Measurements from ENCODE around the gene TIPIN. TPM values are rescaled to one million over a fixed set of nuclear protein-coding genes. Genes with fewer than 3 reads are reported as not detected.
A peak's percentile ranks its signal among the peaks of the same experiment; 100 is the strongest.

TIPIN gene
- total and polyA plus RNA-seq, 2 experiments from 2014 or later, result 5.4 to 6.4 TPM

- H3K4me2 ChIP-seq, result peak overlapping the region; percentile 82
- H3K27ac ChIP-seq, result peak overlapping the region; percentile 90
- no peak for DNase-seq (ENCODE audit: low spot score)
- H4K20me1 ChIP-seq (ENCODE audit: insufficient read depth, poor library complexity, severe bottlenecking), result no peaks in the 10 kb centered on the region
- no peak overlapping the region for H2AFZ ChIP-seq
- H3K36me3 ChIP-seq (replicated peaks; ENCODE audit: insufficient read depth, low read depth), result no peaks in the 10 kb centered on the region
- H3K9me3 ChIP-seq (ENCODE audit: low read depth), result no peaks in the 10 kb centered on the region
- H3K4me3 ChIP-seq, result no peak overlapping the region
- H3K4me1 ChIP-seq (ENCODE audit: insufficient read depth), result peaks cover 30% of the 10 kb centered on the region
- H3K79me2 ChIP-seq, result peaks cover 29% of the 10 kb centered on the region
- WGBS (ENCODE audit: low lambda C conversion rate, missing lambda C conversion rate), result 74% methylated on average over 6 of the region's 6 CpGs
- TF ChIP-seq EZH2 (IDR thresholded peaks at IDR 0.05; ENCODE audit: borderline replicate concordance) (no peak), EZH2phosphoT487 (IDR thresholded peaks at IDR 0.05; ENCODE audit: low read depth, severe bottlenecking, unreplicated experiment) (no peak), CTCF (IDR thresholded peaks at IDR 0.05; ENCODE audit: poor library complexity) (no peak)
- H3K9me2 ChIP-seq (replicated peaks; ENCODE audit: insufficient read depth), result no peaks in the 10 kb centered on the region
- no peaks in the 10 kb centered on the region for H3K27me3 ChIP-seq
Measured at GRCh38 chr15:66291816-66292570, 64.5 kb downstream of the TIPIN start.

- Histone ChIP-seq H3K27me3 (no peaks in the 10 kb centered on the region), H3K36me3 (replicated peaks; ENCODE audit: insufficient read depth, low read depth) (no peaks in the 10 kb centered on the region), H4K20me1 (ENCODE audit: insufficient read depth, poor library complexity, severe bottlenecking) (no peaks in the 10 kb centered on the region), H3K27ac (no peak overlapping the region), H3K9me3 (ENCODE audit: low read depth) (no peaks in the 10 kb centered on the region), H3K79me2 (peaks cover 14% of the 10 kb centered on the region), H3K4me1 (ENCODE audit: insufficient read depth) (peaks cover 31% of the 10 kb centered on the region), H3K9me2 (replicated peaks; ENCODE audit: insufficient read depth) (no peaks in the 10 kb centered on the region), H3K4me2 (no peak overlapping the region), H2AFZ (no peak overlapping the region), H3K4me3 (no peak overlapping the region)
- TF ChIP-seq CTCF (IDR thresholded peaks at IDR 0.05; ENCODE audit: poor library complexity) (no peak), EZH2 (IDR thresholded peaks at IDR 0.05; ENCODE audit: borderline replicate concordance) (no peak), EZH2phosphoT487 (IDR thresholded peaks at IDR 0.05; ENCODE audit: low read depth, severe bottlenecking, unreplicated experiment) (no peak)
- no peak for DNase-seq (ENCODE audit: low spot score)
Measured at GRCh38 chr15:66290518-66290917, 66.0 kb downstream of the TIPIN start.

DNA sequence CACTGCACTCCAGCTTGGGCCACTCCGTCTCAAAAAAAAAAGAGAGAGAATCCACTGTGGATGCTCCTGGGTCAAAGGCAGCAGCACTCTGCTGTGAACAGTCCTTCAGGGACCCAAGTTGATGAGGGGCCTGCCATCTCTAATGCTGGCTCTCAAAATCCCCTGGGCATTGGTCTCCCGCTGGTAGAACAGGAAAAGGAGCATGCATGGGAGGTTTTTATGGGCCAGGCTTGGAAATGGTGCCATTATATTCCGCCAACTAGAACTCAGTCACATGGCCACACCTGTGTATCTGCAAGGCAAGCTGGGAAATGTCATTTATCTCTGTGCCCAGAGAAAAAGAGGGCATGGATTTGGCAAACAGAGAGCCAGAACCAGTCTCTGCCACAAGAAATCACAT, 66.5 kb downstream of the TIPIN start:
- H3K27me3 ChIP-seq, result no peaks in the 10 kb centered on the region
- H3K9me2 ChIP-seq (replicated peaks; ENCODE audit: insufficient read depth), result no peaks in the 10 kb centered on the region
- no peak overlapping the region for H3K4me2 ChIP-seq
- peaks cover 9% of the 10 kb centered on the region for H3K79me2 ChIP-seq
- H3K36me3 ChIP-seq (replicated peaks; ENCODE audit: insufficient read depth, low read depth), result no peaks in the 10 kb centered on the region
- no peak for TF ChIP-seq EZH2phosphoT487 (IDR thresholded peaks at IDR 0.05; ENCODE audit: low read depth, severe bottlenecking, unreplicated experiment)
- TF ChIP-seq EZH2 (IDR thresholded peaks at IDR 0.05; ENCODE audit: borderline replicate concordance), result no peak
- TF ChIP-seq CTCF (IDR thresholded peaks at IDR 0.05; ENCODE audit: poor library complexity), result no peak
- 100% methylated on average over 3 of the region's 3 CpGs for WGBS (ENCODE audit: low lambda C conversion rate, missing lambda C conversion rate)
- H2AFZ ChIP-seq, result no peak overlapping the region
- no peaks in the 10 kb centered on the region for H3K9me3 ChIP-seq (ENCODE audit: low read depth)
- H3K27ac ChIP-seq, result no peak overlapping the region
- H3K4me3 ChIP-seq, result no peak overlapping the region
- peaks cover 26% of the 10 kb centered on the region for H3K4me1 ChIP-seq (ENCODE audit: insufficient read depth)
- no peak for DNase-seq (ENCODE audit: low spot score)
- H4K20me1 ChIP-seq (ENCODE audit: insufficient read depth, poor library complexity, severe bottlenecking), result no peaks in the 10 kb centered on the region
